Measurements from ENCODE around the gene SPAG4.

SPAG4 gene

GRCh38 chr20:35626386-35627001 lies 10.9 kb downstream of the SPAG4 start:
- H3K27ac ChIP-seq, result no peak overlapping the region
- H3K36me3 ChIP-seq (ENCODE audit: control insufficient read depth, insufficient read depth, low read length), result no peaks in the 10 kb centered on the region
- H2AFZ ChIP-seq, result no peak overlapping the region
- H3K9ac ChIP-seq, result no peak overlapping the region
- H3K4me2 ChIP-seq (ENCODE audit: low read length), result no peak overlapping the region
- no peaks in the 10 kb centered on the region for H3K4me1 ChIP-seq
- no peaks in the 10 kb centered on the region for H3K79me2 ChIP-seq
- no peak overlapping the region for H3K4me3 ChIP-seq (ENCODE audit: low read depth, low read length)
- TF ChIP-seq, protein P1, sequence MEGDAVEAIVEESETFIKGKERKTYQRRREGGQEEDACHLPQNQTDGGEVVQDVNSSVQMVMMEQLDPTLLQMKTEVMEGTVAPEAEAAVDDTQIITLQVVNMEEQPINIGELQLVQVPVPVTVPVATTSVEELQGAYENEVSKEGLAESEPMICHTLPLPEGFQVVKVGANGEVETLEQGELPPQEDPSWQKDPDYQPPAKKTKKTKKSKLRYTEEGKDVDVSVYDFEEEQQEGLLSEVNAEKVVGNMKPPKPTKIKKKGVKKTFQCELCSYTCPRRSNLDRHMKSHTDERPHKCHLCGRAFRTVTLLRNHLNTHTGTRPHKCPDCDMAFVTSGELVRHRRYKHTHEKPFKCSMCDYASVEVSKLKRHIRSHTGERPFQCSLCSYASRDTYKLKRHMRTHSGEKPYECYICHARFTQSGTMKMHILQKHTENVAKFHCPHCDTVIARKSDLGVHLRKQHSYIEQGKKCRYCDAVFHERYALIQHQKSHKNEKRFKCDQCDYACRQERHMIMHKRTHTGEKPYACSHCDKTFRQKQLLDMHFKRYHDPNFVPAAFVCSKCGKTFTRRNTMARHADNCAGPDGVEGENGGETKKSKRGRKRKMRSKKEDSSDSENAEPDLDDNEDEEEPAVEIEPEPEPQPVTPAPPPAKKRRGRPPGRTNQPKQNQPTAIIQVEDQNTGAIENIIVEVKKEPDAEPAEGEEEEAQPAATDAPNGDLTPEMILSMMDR (IDR thresholded peaks at IDR 0.05), result no peak
- H3K27me3 ChIP-seq (ENCODE audit: control insufficient read depth, insufficient read depth, low read length), result no peaks in the 10 kb centered on the region
- no peaks in the 10 kb centered on the region for H3K9me3 ChIP-seq (ENCODE audit: control insufficient read depth, low read length)

- H3K79me2 ChIP-seq, result no peaks in the 10 kb centered on the region
- H3K9ac ChIP-seq, result no peak overlapping the region
- H3K4me3 ChIP-seq (ENCODE audit: low read depth, low read length), result no peak overlapping the region
- H2AFZ ChIP-seq, result no peak overlapping the region
- no peaks in the 10 kb centered on the region for H3K36me3 ChIP-seq (ENCODE audit: control insufficient read depth, insufficient read depth, low read length)
- no peak overlapping the region for H3K4me2 ChIP-seq (ENCODE audit: low read length)
- H3K27ac ChIP-seq, result no peak overlapping the region
- no peaks in the 10 kb centered on the region for H3K9me3 ChIP-seq (ENCODE audit: control insufficient read depth, low read length)
- TF ChIP-seq, protein P1 (IDR thresholded peaks at IDR 0.05), result no peak
- no peaks in the 10 kb centered on the region for H3K27me3 ChIP-seq (ENCODE audit: control insufficient read depth, insufficient read depth, low read length)
- no peaks in the 10 kb centered on the region for H3K4me1 ChIP-seq
These were observed 11.5 kb downstream of the SPAG4 start for GRCh38 chr20:35627121-35627520.

DNA sequence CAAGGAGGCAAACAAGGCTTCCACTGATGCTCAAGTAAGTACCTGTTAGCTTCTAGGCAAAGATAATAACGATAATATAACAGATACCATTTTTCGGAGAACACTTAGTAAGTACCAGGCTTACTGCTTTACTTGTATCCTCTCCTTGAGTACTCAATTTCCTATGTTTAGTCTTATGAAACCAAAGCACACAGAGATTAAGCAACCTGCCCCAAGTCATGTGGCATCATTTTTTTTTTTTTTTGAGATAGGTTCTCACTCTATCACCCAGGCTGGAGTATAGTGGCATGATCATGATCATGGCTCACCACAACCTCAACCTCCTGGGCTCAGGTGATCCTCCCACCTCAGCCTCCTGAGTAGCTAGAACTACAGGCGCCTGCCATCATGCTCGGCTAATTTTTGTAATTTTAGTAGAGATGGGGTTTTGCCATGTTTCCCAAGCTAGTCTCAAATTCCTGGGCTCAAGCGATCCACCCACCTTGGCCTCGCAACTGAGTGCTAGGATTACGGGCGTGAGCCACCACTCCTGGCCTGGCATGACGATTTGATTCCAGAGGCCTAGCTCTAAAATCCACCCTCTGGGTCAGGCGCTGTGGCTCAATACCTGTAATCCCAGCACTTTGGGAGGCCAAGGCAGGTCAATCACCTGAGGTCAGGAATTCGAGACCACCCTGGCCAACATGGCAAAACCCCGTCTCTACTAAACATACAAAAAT lies 14.0 kb downstream of the SPAG4 start:
- H3K4me2 ChIP-seq (ENCODE audit: low read length), result no peak overlapping the region
- H3K79me2 ChIP-seq, result peaks cover 12% of the 10 kb centered on the region
- no peak overlapping the region for H3K4me3 ChIP-seq (ENCODE audit: low read depth, low read length)
- no peak overlapping the region for H3K9ac ChIP-seq
- H3K27me3 ChIP-seq (ENCODE audit: control insufficient read depth, insufficient read depth, low read length), result no peaks in the 10 kb centered on the region
- H3K27ac ChIP-seq, result no peak overlapping the region
- no peaks in the 10 kb centered on the region for H3K36me3 ChIP-seq (ENCODE audit: control insufficient read depth, insufficient read depth, low read length)
- TF ChIP-seq, protein P1 (IDR thresholded peaks at IDR 0.05), result no peak
- H3K4me1 ChIP-seq, result no peaks in the 10 kb centered on the region
- no peak overlapping the region for H2AFZ ChIP-seq
- H3K9me3 ChIP-seq (ENCODE audit: control insufficient read depth, low read length), result no peaks in the 10 kb centered on the region

DNA sequence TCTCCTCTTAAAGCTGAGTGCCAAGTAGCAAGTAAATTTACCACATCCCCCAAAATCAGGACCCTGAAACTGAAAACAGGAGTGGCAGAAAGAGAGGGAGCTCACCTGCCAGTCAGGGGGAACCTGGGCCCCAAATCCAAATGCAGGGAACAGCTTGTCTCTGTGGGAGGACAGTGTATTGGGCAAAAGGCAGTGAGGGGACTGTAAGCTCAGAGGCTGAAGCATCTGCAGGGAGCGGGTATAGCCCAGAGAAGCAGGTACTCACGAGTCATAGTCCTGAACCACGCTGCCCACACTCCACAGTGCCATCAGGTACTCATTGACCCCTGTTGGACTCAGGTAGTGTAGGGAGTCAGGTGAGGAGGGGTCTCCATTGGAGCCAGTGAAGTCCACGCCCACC lies 15.0 kb downstream of the SPAG4 start:
- H3K27ac ChIP-seq, result no peak overlapping the region
- H3K4me3 ChIP-seq (ENCODE audit: low read depth, low read length), result no peak overlapping the region
- H3K36me3 ChIP-seq (ENCODE audit: control insufficient read depth, insufficient read depth, low read length), result no peaks in the 10 kb centered on the region
- no peak overlapping the region for H3K9ac ChIP-seq
- H3K4me2 ChIP-seq (ENCODE audit: low read length), result no peak overlapping the region
- H3K27me3 ChIP-seq (ENCODE audit: control insufficient read depth, insufficient read depth, low read length), result no peaks in the 10 kb centered on the region
- peaks cover 17% of the 10 kb centered on the region for H3K79me2 ChIP-seq
- H2AFZ ChIP-seq, result no peak overlapping the region
- no peaks in the 10 kb centered on the region for H3K9me3 ChIP-seq (ENCODE audit: control insufficient read depth, low read length)
- no peaks in the 10 kb centered on the region for H3K4me1 ChIP-seq
- TF ChIP-seq, protein P1 (IDR thresholded peaks at IDR 0.05), result no peak
